HG03135 (cell line): Measurements from ENCODE around the gene RDM1.

Source experiments
- ATAC-seq: cut with Tn5 transposase; IDR thresholded peaks from one replicate; pipeline ENCODE4 v1.9.1; 2021; ENCODE audit warnings: mild to moderate bottlenecking, moderate library complexity; ENCODE audit not compliant: unreplicated experiment

Gene RDM1

DNA sequence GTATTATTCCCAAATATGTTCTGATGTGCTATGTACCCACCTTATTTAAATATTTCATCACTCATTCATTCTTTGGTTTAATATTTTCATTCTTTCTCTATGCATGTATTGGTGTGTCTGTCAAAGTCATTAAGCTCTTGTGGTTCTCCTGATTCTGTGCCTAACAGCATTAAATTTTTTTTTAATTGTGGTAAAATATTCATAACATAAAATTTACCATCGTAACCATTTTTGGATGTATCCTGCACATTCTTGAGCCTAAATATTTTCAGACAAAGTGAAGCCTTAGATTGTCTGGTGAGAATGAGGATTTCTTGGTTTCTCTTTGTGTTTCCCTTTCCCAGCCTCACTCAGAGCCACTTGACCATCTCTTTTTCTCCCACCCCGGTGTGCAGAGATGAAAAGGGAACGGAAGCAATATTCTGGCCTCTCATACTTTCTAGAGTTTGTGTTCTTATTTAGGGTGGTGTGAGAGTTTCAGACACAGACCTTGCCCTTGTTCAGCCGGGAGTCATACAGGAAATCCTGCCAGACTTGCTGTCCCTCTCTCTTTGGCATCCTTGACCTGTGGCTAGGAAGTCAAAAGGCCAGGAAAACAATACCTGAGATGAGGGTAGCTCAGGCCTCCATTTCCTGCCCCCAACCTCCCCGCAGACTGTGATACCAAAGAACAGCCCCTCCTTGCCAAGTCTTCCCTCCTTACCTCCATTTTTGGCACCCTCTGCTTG is 55.3 kb downstream of the RDM1 start:
- no peak for ATAC-seq

GRCh38 chr17:35872196-35872980 is 58.2 kb downstream of the RDM1 start:
- no peak for ATAC-seq

GRCh38 chr17:35870906-35871819 is 59.4 kb downstream of the RDM1 start:
- no peak for ATAC-seq

DNA sequence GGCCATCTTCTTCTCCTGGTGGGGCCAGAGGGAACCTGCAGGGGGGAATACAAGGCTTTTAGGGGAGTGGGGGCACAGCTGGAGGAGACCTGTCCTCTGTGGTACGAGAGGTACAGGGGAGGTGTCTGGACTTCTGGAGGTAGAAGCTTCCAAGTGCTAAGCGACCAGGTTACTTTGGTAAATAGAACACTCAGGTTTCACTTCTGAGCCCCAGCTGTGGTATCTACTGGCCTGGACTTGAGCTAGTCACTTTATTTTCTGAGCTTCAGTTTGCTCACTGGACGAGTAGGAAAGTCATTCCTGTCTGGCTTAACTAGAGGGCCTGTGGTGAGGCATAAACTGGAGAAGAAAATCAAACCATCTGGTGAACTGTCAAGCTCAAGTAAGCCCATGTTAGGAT is 61.8 kb downstream of the RDM1 start, which contains the start of gene HEATR9:
TSS of gene HEATR9 (minus strand) at position 155 of the 400 bp plus-strand sequence. CDS start at position 6, 149 bp downstream.
- ATAC-seq = no peak
